ENCODE results near the gene OR51D1.

Gene OR51D1

DNA sequence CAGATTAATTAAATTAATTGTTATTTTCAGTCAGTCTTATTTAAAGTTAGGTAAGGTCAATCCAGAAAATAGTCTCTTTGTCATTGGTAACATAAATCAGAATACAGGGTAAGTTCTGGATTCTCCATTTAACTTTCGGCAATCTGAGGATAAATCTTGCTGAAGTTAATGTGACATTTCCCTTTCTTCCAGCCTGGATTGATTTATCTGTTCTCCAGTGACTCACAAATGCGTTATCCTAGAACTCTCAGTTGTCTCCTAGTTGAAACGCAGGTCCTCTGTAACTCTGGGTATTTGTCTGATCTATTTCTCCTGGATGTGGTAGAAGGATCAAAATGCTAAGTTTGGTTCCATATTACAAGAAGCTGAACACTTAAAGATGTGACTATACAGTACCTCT, 27.5 kb downstream of the OR51D1 start:
- no peak for FAIRE-seq
- DNase-seq (ENCODE audit: insufficient read length, low spot score) = no peak
- TF ChIP-seq PAX5 (IDR thresholded peaks at IDR 0.05; ENCODE audit: insufficient read depth, low read length, severe bottlenecking) (no peak), POU2F2 (IDR thresholded peaks at IDR 0.05; ENCODE audit: low read depth, low read length) (no peak), POLR2A (IDR thresholded peaks at IDR 0.05; ENCODE audit: low read depth, low read length) (no peak), TAF1 (IDR thresholded peaks at IDR 0.05; ENCODE audit: low read depth, low read length) (no peak)

DNA sequence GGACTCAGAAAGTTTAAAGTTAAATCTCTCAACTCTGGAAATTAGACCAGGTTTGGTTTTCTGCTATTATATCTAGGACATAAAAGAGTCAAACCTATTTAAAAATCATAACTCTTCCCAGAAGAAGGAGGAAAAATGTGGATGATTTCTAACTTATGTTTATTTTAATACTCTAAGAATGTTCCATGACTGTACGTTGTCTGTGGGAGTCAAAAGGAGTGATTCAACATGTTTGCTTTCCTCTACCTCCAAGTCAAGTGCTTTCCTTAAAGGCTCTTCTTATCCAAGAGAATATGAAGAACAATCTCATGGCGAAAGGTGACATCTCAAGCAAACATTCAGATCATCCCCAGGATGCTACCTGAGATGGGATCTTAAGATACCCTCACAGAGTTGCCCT, 28.1 kb downstream of the OR51D1 start:
- DNase-seq (ENCODE audit: insufficient read length, low spot score) (no peak), FAIRE-seq (no peak)
- no peak for TF ChIP-seq TAF1 (IDR thresholded peaks at IDR 0.05; ENCODE audit: low read depth, low read length)
- TF ChIP-seq PAX5 (IDR thresholded peaks at IDR 0.05; ENCODE audit: insufficient read depth, low read length, severe bottlenecking) = no peak
- no peak for TF ChIP-seq POU2F2 (IDR thresholded peaks at IDR 0.05; ENCODE audit: low read depth, low read length)

DNA sequence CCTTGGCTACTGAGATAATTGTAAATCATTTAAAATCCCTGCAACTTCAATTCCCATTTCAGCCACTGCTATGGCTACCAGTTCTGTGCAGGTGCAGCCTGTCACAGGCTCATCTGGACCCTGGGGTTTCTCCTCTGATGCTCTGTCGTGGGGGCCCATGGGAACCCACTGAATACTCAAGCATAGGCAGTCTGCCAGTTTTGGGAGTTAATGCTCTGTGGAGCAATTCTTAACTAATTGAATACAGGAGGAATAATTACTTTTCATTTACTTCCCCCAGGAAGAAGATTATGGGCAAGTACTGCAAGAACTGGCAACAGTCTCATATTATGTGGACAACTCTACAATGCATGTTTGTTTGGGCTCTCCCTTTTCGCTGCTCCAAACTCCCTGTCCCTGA, 34.5 kb downstream of the OR51D1 start:
- TF ChIP-seq SPI1 (IDR thresholded peaks at IDR 0.05; ENCODE audit: low read depth, low read length) (no peak), POU2F2 (IDR thresholded peaks at IDR 0.05; ENCODE audit: low read depth, low read length) (no peak), PAX5 (IDR thresholded peaks at IDR 0.05; ENCODE audit: insufficient read depth, low read length, severe bottlenecking) (no peak), POLR2A (IDR thresholded peaks at IDR 0.05; ENCODE audit: low read depth, low read length) (no peak), POLR2AphosphoS5 (IDR thresholded peaks at IDR 0.05; ENCODE audit: low read depth, low read length) (no peak), TAF1 (IDR thresholded peaks at IDR 0.05; ENCODE audit: low read depth, low read length) (no peak)
- no peak for DNase-seq (ENCODE audit: insufficient read length, low spot score)
- FAIRE-seq = no peak

DNA sequence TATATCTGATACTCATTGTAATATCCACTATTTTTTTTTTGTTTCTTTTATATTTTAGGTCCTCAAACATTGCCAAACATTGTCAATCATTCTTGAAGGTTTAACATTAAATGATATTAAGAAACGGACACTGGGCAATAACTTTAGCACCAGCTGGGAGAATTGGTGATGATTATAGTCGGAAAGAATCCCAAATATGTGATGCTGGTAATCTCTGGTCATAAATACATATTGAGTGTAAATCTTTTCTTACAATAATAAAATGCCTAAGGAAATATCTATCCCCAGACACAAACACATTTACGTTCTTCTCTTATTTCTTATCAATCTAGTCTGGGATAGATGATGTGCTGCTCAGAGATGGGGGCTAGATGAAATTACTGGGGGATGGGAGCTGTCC, 35.2 kb downstream of the OR51D1 start:
- no peak for TF ChIP-seq TAF1 (IDR thresholded peaks at IDR 0.05; ENCODE audit: low read depth, low read length)
- TF ChIP-seq POLR2A (IDR thresholded peaks at IDR 0.05; ENCODE audit: low read depth, low read length) = no peak
- no peak for TF ChIP-seq POU2F2 (IDR thresholded peaks at IDR 0.05; ENCODE audit: low read depth, low read length)
- TF ChIP-seq POLR2AphosphoS5 (IDR thresholded peaks at IDR 0.05; ENCODE audit: low read depth, low read length) = no peak
- TF ChIP-seq PAX5 (IDR thresholded peaks at IDR 0.05; ENCODE audit: insufficient read depth, low read length, severe bottlenecking) = no peak
- TF ChIP-seq SPI1 (IDR thresholded peaks at IDR 0.05; ENCODE audit: low read depth, low read length) = no peak
- FAIRE-seq = no peak
- DNase-seq (ENCODE audit: insufficient read length, low spot score) = no peak

DNA sequence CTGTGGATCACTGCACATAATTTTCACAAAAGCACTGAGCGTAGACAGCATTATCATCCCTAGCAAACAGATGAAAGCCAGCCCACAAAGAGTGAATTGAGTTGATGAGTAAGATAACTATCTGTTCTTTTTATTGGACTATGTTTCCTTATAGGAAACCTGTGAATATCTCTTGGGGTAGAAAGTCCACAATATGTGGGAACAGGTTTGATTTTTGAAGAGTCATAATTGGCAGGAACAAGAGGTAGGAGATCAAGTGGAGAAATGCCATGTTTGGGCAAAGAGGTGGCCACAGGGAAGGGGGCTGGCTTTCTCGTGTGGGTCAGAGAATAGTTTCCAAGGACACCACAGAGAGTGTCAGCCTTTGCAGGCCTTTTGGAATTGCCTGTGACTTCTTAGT, 36.5 kb downstream of the OR51D1 start:
- TF ChIP-seq PAX5 (IDR thresholded peaks at IDR 0.05; ENCODE audit: insufficient read depth, low read length, severe bottlenecking) (no peak), POLR2AphosphoS5 (IDR thresholded peaks at IDR 0.05; ENCODE audit: low read depth, low read length) (no peak), POU2F2 (IDR thresholded peaks at IDR 0.05; ENCODE audit: low read depth, low read length) (no peak), SPI1 (IDR thresholded peaks at IDR 0.05; ENCODE audit: low read depth, low read length) (no peak), TAF1 (IDR thresholded peaks at IDR 0.05; ENCODE audit: low read depth, low read length) (no peak), POLR2A (IDR thresholded peaks at IDR 0.05; ENCODE audit: low read depth, low read length) (no peak)
- FAIRE-seq = no peak
- DNase-seq (ENCODE audit: insufficient read length, low spot score) = no peak

DNA sequence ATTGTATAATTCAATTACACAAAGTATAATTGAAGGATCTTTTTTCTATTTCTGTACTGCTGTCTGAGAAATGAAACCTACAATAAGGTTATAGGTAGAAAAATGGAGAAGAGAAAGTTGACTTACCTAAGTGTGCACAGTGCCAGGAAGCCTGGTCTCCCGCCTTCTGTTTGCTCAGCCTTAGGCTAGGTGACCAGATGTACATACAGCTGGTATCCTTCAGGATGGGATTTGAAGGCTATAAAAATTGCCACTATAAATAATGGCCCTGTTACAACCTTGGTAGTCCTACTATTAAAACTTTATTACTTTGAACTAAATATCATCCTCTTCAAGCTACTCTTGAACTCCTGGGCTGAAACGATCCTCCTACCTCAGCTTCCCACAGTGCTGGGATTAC, 40.7 kb downstream of the OR51D1 start:
- no peak for TF ChIP-seq PAX5 (IDR thresholded peaks at IDR 0.05; ENCODE audit: insufficient read depth, low read length, severe bottlenecking)
- TF ChIP-seq SPI1 (IDR thresholded peaks at IDR 0.05; ENCODE audit: low read depth, low read length) = no peak
- TF ChIP-seq POLR2AphosphoS5 (IDR thresholded peaks at IDR 0.05; ENCODE audit: low read depth, low read length) = no peak
- no peak for TF ChIP-seq TAF1 (IDR thresholded peaks at IDR 0.05; ENCODE audit: low read depth, low read length)
- no peak for TF ChIP-seq POU2F2 (IDR thresholded peaks at IDR 0.05; ENCODE audit: low read depth, low read length)
- no peak for TF ChIP-seq POLR2A (IDR thresholded peaks at IDR 0.05; ENCODE audit: low read depth, low read length)
- no peak for DNase-seq (ENCODE audit: insufficient read length, low spot score)
- no peak for FAIRE-seq

DNA sequence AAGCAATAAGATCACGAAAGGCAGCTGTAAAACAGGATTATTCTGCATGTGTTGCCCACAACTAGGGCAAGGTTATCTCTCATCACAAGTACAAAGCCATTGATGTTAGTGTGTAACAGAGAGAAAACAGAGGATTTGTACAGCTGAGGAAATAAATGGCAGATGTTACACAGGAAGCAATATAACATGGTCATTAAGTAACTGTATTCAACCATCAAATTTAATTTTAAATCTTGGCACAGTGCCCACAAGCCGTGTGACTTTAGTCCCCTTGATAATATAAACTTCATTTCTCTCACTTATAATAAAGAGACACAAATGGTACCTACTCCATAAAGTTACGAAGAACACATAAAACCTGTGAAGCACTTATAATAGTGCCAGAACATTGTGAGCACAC, 43.1 kb downstream of the OR51D1 start:
- TF ChIP-seq POLR2AphosphoS5 (IDR thresholded peaks at IDR 0.05; ENCODE audit: low read depth, low read length) (no peak), SPI1 (IDR thresholded peaks at IDR 0.05; ENCODE audit: low read depth, low read length) (no peak), PAX5 (IDR thresholded peaks at IDR 0.05; ENCODE audit: insufficient read depth, low read length, severe bottlenecking) (no peak), TAF1 (IDR thresholded peaks at IDR 0.05; ENCODE audit: low read depth, low read length) (no peak), POLR2A (IDR thresholded peaks at IDR 0.05; ENCODE audit: low read depth, low read length) (no peak), POU2F2 (IDR thresholded peaks at IDR 0.05; ENCODE audit: low read depth, low read length) (no peak)
- no peak for DNase-seq (ENCODE audit: insufficient read length, low spot score)
- no peak for FAIRE-seq

DNA sequence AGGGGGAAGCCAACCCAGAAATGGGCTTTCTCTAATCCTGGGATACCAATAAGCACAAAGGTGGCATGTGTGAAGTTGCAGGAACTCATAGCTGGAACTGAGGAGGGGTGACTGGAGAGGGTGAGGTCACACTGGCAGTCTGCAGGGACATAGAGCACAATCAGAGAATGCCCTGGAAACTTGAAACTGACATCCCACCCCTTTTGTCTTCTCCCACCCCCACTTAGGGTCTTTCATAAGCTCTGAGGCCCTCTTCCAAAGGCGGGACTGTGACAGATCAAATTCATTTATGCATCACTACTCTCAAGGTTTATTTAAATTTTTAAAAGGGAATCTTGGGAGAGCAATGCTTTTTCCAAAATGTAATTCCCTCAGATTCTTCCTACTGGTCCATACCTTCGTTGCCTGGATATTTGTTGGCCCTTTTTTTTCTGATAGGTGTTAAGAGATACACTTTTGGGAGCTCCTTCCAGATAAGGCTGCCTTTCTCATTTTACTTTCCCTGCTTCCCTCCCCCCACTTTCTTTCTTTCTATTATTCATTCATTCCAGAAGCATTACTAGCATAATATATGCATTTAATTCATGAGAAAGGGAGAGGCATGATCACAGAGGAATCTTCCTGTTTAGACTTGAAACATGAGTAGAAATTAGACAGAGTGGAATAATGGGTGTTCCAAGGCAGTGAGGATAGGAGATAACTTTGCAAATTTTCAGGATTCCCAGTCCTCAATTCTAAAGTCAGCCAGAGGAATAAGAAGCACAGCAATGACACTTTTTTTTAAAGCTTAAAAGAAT, 45.5 kb downstream of the OR51D1 start:
- FAIRE-seq (no peak), DNase-seq (ENCODE audit: insufficient read length, low spot score) (no peak)
- TF ChIP-seq POLR2AphosphoS5 (IDR thresholded peaks at IDR 0.05; ENCODE audit: low read depth, low read length) (no peak), PAX5 (IDR thresholded peaks at IDR 0.05; ENCODE audit: insufficient read depth, low read length, severe bottlenecking) (no peak), TAF1 (IDR thresholded peaks at IDR 0.05; ENCODE audit: low read depth, low read length) (no peak), POLR2A (IDR thresholded peaks at IDR 0.05; ENCODE audit: low read depth, low read length) (no peak), SPI1 (IDR thresholded peaks at IDR 0.05; ENCODE audit: low read depth, low read length) (no peak), POU2F2 (IDR thresholded peaks at IDR 0.05; ENCODE audit: low read depth, low read length) (no peak)

DNA sequence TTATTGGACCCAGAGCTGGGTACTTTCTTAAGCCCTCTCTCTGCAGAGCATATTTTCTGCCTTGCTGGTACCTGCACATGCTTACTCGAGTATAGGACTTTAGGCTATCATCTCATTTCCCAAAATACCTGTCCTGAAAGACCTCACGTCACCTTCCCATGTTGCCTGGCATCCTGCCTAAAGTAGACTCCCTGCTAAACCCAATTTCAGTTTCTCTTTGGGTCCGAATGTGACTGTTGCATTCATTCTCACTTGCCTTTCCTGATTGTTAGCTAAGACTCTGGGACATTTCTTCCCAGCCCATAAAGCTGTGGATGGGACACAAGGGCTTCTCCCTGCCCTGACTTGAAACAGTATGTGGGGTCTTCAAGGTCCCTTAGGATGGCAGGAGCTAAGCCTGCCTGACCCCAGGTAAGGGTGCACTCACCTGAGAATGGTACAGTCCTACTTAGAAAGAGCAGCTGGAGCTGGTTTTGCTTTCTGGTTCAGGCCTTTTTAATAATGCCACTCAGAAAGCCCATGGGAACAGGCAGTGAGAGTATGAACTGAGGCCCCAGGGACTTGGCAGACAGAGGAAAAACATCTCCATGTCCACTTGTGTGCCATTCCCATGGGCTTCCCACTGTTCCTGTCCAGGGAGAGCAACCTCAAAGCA, 47.5 kb downstream of the OR51D1 start:
- TF ChIP-seq POU2F2 (IDR thresholded peaks at IDR 0.05; ENCODE audit: low read depth, low read length) (no peak), PAX5 (IDR thresholded peaks at IDR 0.05; ENCODE audit: insufficient read depth, low read length, severe bottlenecking) (no peak), POLR2AphosphoS5 (IDR thresholded peaks at IDR 0.05; ENCODE audit: low read depth, low read length) (no peak), SPI1 (IDR thresholded peaks at IDR 0.05; ENCODE audit: low read depth, low read length) (no peak), TAF1 (IDR thresholded peaks at IDR 0.05; ENCODE audit: low read depth, low read length) (no peak), POLR2A (IDR thresholded peaks at IDR 0.05; ENCODE audit: low read depth, low read length) (no peak)
- no peak for DNase-seq (ENCODE audit: insufficient read length, low spot score)
- no peak for FAIRE-seq

Measured in GM12891 (cell line).